Activated CD8-positive, alpha-beta memory T cell treated with anti-CD3 and anti-CD28 coated beads for 48 hours (primary cell): ENCODE measurements around the gene CCL1.

ENCODE experiments used
- DNase-seq, 3 experiments: peaks; one replicate each; pipeline ENCODE4 v3.0.0-alpha.2; 2020; ENCODE audit warnings: low read depth in 2 of 3, low spot score in 2 of 3

Gene CCL1

GRCh38 chr17:34363183-34363661 lies at the start of gene CCL1:
CCL1 (minus strand) TSS chr17:34363233; CDS start chr17:34363161, 72 bp downstream.
- no peak for DNase-seq

GRCh38 chr17:34412534-34412933 lies 49.5 kb upstream of the CCL1 start:
- no peak for DNase-seq

- no peak for DNase-seq
These were observed 48.8 kb upstream of the CCL1 start for GRCh38 chr17:34411646-34412421.

- no peak for DNase-seq
These were observed 46.3 kb upstream of the CCL1 start for GRCh38 chr17:34409352-34409751.

- DNase-seq = no peak
These were observed 45.4 kb upstream of the CCL1 start for GRCh38 chr17:34408439-34408838.

GRCh38 chr17:34406226-34406625 lies 43.2 kb upstream of the CCL1 start:
- no peak for DNase-seq

- no peak for DNase-seq
These were observed 40.0 kb upstream of the CCL1 start for GRCh38 chr17:34403006-34403405.

GRCh38 chr17:34401165-34401564 lies 38.1 kb upstream of the CCL1 start:
- no peak for DNase-seq

GRCh38 chr17:34400301-34400931 lies 37.4 kb upstream of the CCL1 start:
- no peak for DNase-seq

GRCh38 chr17:34399725-34400124 lies 36.7 kb upstream of the CCL1 start:
- no peak for DNase-seq

GRCh38 chr17:34398990-34399389 lies 36.0 kb upstream of the CCL1 start:
- DNase-seq = no peak

- no peak for DNase-seq
These were observed 34.2 kb upstream of the CCL1 start for GRCh38 chr17:34397265-34397664.

GRCh38 chr17:34393401-34393800 lies 30.4 kb upstream of the CCL1 start:
- no peak for DNase-seq

GRCh38 chr17:34391241-34391640 lies 28.2 kb upstream of the CCL1 start:
- DNase-seq = no peak

- DNase-seq = no peak
These were observed 27.6 kb upstream of the CCL1 start for GRCh38 chr17:34390649-34391048.

- no peak for DNase-seq
These were observed 26.2 kb upstream of the CCL1 start for GRCh38 chr17:34389126-34389750.

- no peak for DNase-seq
These were observed 24.5 kb upstream of the CCL1 start for GRCh38 chr17:34387566-34387965.

- no peak for DNase-seq
These were observed 23.9 kb upstream of the CCL1 start for GRCh38 chr17:34386697-34387550.

GRCh38 chr17:34386343-34386696 lies 23.3 kb upstream of the CCL1 start:
- no peak for DNase-seq

GRCh38 chr17:34384822-34385605 lies 22.0 kb upstream of the CCL1 start:
- no peak for DNase-seq

GRCh38 chr17:34384271-34384670 lies 21.2 kb upstream of the CCL1 start:
- DNase-seq = no peak
